Thymus (tissue), 11 donors: Measurements from ENCODE around the gene DOK4. TPM values are rescaled to one million over a fixed set of nuclear protein-coding genes. Genes with fewer than 3 reads are reported as not detected.

Experiments
- DNase-seq, 9 donors: peaks; one replicate each; pipeline ENCODE4 v3.0.0-alpha.2; 2013; ENCODE audit warnings: low spot score in 9 of 9, low read depth in 6 of 9, missing footprints in 1 of 9
- H3K27ac ChIP-seq, 2 donors: one replicate each; pipeline ENCODE4 v1.5.1; 2013; ENCODE audit warnings: control low read depth in 1 of 2, low read depth in 1 of 2, low read length in 1 of 2, mild to moderate bottlenecking in 1 of 2, moderate library complexity in 1 of 2
- H3K27me3 ChIP-seq, 2 donors: one replicate each; pipeline ENCODE4 v1.5.1; 2013; ENCODE audit warnings: low read length in 1 of 2; ENCODE audit not compliant: control insufficient read depth in 2 of 2, insufficient read depth in 1 of 2
- H3K36me3 ChIP-seq, 2 donors: one replicate each; pipeline ENCODE4 v1.5.1; 2013; ENCODE audit warnings: low read length in 1 of 2, mild to moderate bottlenecking in 1 of 2, moderate library complexity in 1 of 2; ENCODE audit not compliant: control insufficient read depth in 2 of 2, insufficient read depth in 2 of 2
- H3K4me1 ChIP-seq, 2 donors: one replicate each; pipeline ENCODE4 v1.5.1; 2013; ENCODE audit warnings: low read length in 2 of 2; ENCODE audit not compliant: control insufficient read depth in 2 of 2, insufficient read depth in 2 of 2
- H3K4me3 ChIP-seq, 2 donors: one replicate each; pipeline ENCODE4 v1.5.1; 2013; ENCODE audit warnings: low read length in 2 of 2, control low read depth in 1 of 2, mild to moderate bottlenecking in 1 of 2
- H3K9me3 ChIP-seq, 2 donors: one replicate each; pipeline ENCODE4 v1.5.1; 2013; ENCODE audit warnings: low read length in 1 of 2, mild to moderate bottlenecking in 1 of 2; ENCODE audit not compliant: control insufficient read depth in 2 of 2, insufficient read depth in 1 of 2
- WGBS: extraction: QIAGEN DNeasy Blood & Tissue Kit; methylation state at CpG from one replicate; pipeline ENCODE4 v1.1.7; 2013; 5-methylcytosine and 5-hydroxymethylcytosine counted together
- polyA plus RNA-seq: library from polyadenylated mRNA; stranded (reverse); fragments of 200-250 nt; gene quantifications from one replicate; pipeline ENCODE4 v1.2.3, GENCODE V29; 2013
- total RNA-seq: library from RNA; stranded (reverse); fragments of 120-200 nt; gene quantifications from one replicate; pipeline ENCODE4 v1.2.4, GENCODE V29; 2013
- donor health status: healthy.

DOK4 gene
- total and polyA plus RNA-seq, 2 donors: 4.1 to 11.8 TPM

GRCh38 chr16:57531253-57531575, 44.9 kb upstream of the DOK4 start:
- peaks cover 6 to 14% of the 10 kb centered on the region in 2 donors for H3K36me3 ChIP-seq
- peaks cover 56 to 66% of the 10 kb centered on the region in 2 donors for H3K4me1 ChIP-seq
- H3K9me3 ChIP-seq: no peaks in the 10 kb centered on the region
- DNase-seq: no peak
- 89% methylated on average over 3 of the region's 3 CpGs for WGBS
- H3K27ac ChIP-seq: no peak overlapping the region
- H3K4me3 ChIP-seq: no peak overlapping the region
- no peaks in the 10 kb centered on the region for H3K27me3 ChIP-seq

- Histone ChIP-seq H3K27ac (peak overlapping the region; percentile 67 to 93), H3K4me1 (peaks cover 55 to 65% of the 10 kb centered on the region in 2 donors)
- no peak for DNase-seq
Observed at GRCh38 chr16:57530522-57531252, 44.4 kb upstream of the DOK4 start.

DNA sequence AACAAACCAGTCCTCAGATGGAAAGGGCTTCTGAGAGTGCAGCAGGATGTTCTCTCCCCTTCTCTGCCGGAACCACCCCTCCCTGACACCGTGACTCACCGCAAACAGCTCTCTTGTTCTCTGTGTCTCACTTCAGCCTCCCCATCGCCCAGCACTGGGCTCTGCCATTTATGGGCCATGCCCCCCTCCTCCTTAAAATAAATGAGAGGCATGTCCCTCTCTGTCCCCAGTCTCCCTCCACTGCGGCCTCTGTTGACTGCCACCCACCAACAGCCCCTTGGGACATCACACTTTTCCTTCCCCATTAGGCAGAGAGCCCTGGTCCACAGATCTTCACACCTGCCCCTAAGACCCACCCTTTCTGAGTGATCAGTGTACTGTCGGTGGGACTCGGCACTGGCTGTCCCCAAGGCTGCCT, 43.8 kb upstream of the DOK4 start:
- 5% methylated on average over 7 of the region's 7 CpGs for WGBS
- Histone ChIP-seq H3K4me3 (peak overlapping the region in 1 of 2 donors; percentile 0), H3K9me3 (no peaks in the 10 kb centered on the region), H3K27ac (peak overlapping the region; percentile 67 to 93), H3K4me1 (peaks cover 51 to 59% of the 10 kb centered on the region in 2 donors), H3K27me3 (no peaks in the 10 kb centered on the region), H3K36me3 (peaks cover 9 to 14% of the 10 kb centered on the region in 2 donors)
- DNase-seq: peak in 5 of 9 donors; percentile 63 to 88 (median 71)

More at GRCh38 chr16:57530522-57531252, 44.4 kb upstream of the DOK4 start:
- WGBS: 61% methylated on average over 22 of the region's 22 CpGs
- Histone ChIP-seq H3K36me3 (peaks cover 6 to 14% of the 10 kb centered on the region in 2 donors), H3K27me3 (no peaks in the 10 kb centered on the region), H3K4me3 (peak overlapping the region in 1 of 2 donors; percentile 0), H3K9me3 (no peaks in the 10 kb centered on the region)

DNA sequence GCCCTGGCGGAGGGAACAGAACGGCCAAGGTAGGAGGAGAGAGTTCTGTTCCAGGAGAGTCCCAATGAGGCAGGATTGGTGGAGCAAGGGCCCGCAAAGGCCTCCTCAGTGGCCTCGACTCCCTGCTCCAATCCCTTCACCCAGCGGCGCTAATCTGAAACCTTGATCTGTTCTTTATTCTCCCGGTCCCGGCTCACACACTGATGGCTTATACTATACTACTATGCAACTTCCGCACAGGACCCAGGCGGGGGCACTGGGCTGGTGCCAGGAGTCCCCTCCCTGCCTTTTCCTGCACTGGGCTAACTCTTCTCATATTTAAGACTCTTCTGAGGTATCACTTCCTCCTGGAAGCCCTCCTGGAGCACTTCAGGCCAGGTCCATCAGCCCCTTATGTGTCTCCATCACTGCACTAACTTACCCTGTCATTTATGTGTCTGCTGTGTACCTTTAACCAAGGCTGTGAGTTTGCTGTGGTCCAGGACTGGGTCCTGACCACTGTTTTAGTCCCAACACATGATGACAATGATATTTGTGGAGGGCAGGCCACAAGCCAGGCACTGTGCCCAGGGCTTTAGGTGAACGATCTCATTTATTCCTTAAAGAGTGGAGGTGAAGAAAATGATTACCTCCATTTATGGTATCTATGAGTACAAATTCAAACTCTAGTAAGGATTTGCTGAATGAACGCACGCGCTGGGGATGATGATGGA, 43.3 kb upstream of the DOK4 start:
- WGBS: 67% methylated on average over 14 of the region's 14 CpGs
- Histone ChIP-seq H3K4me1 (peaks cover 47 to 54% of the 10 kb centered on the region in 2 donors), H3K36me3 (peaks cover 9 to 14% of the 10 kb centered on the region in 2 donors), H3K9me3 (no peaks in the 10 kb centered on the region), H3K27ac (peak overlapping the region; percentile 67 to 93), H3K27me3 (no peaks in the 10 kb centered on the region), H3K4me3 (no peak overlapping the region)
- DNase-seq: no peak

GRCh38 chr16:57528499-57529390, 42.5 kb upstream of the DOK4 start:
- Histone ChIP-seq H3K4me1 (peaks cover 39 to 46% of the 10 kb centered on the region in 2 donors), H3K27me3 (no peaks in the 10 kb centered on the region), H3K9me3 (no peaks in the 10 kb centered on the region), H3K27ac (peak overlapping the region in 1 of 2 donors; percentile 93), H3K4me3 (peak overlapping the region in 1 of 2 donors; percentile 9), H3K36me3 (peaks cover 9 to 14% of the 10 kb centered on the region in 2 donors)
- 93% methylated on average over 126 of the region's 126 CpGs for WGBS
- DNase-seq: no peak

- Histone ChIP-seq H3K27ac (no peak overlapping the region), H3K36me3 (peaks cover 9 to 14% of the 10 kb centered on the region in 2 donors), H3K4me1 (peaks cover 32 to 41% of the 10 kb centered on the region in 2 donors), H3K4me3 (no peak overlapping the region), H3K27me3 (no peaks in the 10 kb centered on the region), H3K9me3 (no peaks in the 10 kb centered on the region)
- 98% methylated on average over 19 of the region's 19 CpGs for WGBS
- no peak for DNase-seq
Observed at GRCh38 chr16:57527610-57528360, 41.5 kb upstream of the DOK4 start.

DNA sequence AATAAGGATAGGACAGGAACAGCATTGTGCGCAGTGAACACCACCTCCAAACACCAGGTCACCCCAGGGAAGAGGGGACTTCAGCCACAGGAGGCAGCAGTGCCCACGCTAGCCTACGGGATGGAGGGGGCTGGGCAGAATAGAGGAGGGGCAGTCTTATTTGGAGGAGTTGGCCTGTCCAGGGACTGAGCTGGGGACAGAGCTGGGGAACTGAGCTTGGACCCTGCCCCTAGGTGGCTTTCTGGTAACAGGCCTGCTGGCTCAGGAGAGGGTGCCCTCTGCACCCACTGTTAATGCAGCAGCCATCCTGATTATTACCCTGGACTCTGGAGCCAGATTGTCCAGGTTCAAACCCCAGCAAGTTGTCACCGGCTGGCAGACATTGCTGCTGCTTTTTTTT, 40.7 kb upstream of the DOK4 start:
- WGBS: 98% methylated on average over 4 of the region's 4 CpGs
- Histone ChIP-seq H3K4me3 (no peak overlapping the region), H3K36me3 (peaks cover 9 to 14% of the 10 kb centered on the region in 2 donors), H3K27me3 (no peaks in the 10 kb centered on the region), H3K9me3 (no peaks in the 10 kb centered on the region), H3K27ac (no peak overlapping the region), H3K4me1 (peaks cover 24 to 41% of the 10 kb centered on the region in 2 donors)
- DNase-seq: no peak

- WGBS: 99% methylated on average over 6 of the region's 6 CpGs
- H3K27me3 ChIP-seq: no peaks in the 10 kb centered on the region
- no peak overlapping the region for H3K27ac ChIP-seq
- peaks cover 9 to 14% of the 10 kb centered on the region in 2 donors for H3K36me3 ChIP-seq
- DNase-seq: no peak
- H3K4me1 ChIP-seq: peaks cover 19 to 36% of the 10 kb centered on the region in 2 donors
- H3K9me3 ChIP-seq: no peaks in the 10 kb centered on the region
- H3K4me3 ChIP-seq: no peak overlapping the region
Observed at GRCh38 chr16:57526498-57526897, 40.2 kb upstream of the DOK4 start.
